Measurements from ENCODE around the gene CACNA1H.

Gene CACNA1H

DNA sequence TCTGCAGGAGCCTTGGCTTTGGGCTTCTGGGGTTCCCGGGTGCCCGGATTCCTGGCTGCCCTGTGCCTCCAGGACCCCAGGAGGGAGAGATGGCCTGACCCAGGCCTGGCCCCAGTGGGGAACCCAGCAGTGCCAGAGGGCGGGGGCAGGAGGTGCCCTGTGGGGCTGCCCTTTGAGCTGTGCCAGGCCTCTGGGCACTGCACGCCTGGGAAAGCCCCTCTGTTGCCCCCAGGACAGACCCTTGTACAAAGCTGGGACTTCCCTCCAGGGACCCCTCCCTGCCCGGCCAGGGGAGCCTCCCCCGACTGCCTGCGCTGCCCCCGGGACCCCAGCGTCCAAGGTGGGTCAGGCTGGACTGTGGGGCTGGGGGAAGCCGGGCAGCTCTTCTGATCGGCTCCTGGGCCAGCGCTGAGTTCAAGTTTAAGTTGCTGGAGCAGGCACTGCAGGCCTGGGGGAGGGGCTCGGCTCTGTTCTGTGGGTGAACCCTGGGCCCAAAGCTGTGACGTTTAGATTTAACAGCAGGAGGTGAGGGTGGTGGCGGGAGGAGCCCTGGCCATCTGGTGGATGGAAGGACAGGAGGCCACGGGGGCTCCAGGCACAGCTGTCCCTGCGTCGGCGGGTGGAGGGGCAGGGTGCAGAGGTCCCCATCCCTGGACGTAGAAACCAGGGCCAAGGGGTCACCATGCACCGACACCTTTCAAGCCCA lies 29.2 kb upstream of the CACNA1H start:
- DNase-seq (ENCODE audit: extremely low read depth, insufficient read length) = no peak
- no peak for TF ChIP-seq CTCF (IDR thresholded peaks at IDR 0.05; ENCODE audit: insufficient read depth, low read length, poor library complexity, severe bottlenecking)
- Histone ChIP-seq H3K27me3 (replicated peaks; ENCODE audit: control insufficient read depth, insufficient read depth, low read length) (no peaks in the 10 kb centered on the region; the same call in 1 of the 2 replicates), H3K4me3 (replicated peaks; ENCODE audit: low read depth, low read length) (no peak overlapping the region), H3K36me3 (ENCODE audit: control insufficient read depth, insufficient read depth, low read length) (no peaks in the 10 kb centered on the region)

DNA sequence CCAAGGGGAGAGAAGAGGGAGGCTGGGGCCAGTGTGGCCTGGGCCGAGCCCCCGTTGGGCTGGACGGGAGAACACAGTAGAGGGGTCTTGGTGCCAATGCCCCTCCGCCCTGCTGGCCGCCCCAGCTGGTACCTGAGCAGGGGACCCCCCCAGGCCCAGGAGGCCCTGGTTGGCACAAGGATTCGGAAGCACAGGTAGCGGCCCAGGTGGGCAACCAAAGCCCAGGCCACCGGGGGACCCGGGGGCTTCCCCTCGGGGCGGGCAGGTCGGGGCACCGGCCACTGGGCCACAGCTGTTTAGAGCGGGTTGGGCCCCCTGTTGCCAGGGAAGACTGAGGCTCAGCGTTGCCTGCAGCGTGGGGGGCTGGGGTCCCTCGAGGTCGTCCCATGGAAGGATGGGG lies 28.6 kb upstream of the CACNA1H start:
- DNase-seq (ENCODE audit: extremely low read depth, insufficient read length) = no peak
- no peaks in the 10 kb centered on the region for H3K36me3 ChIP-seq (ENCODE audit: control insufficient read depth, insufficient read depth, low read length)
- H3K4me3 ChIP-seq (replicated peaks; ENCODE audit: low read depth, low read length) = no peak overlapping the region
- TF ChIP-seq CTCF (IDR thresholded peaks at IDR 0.05; ENCODE audit: insufficient read depth, low read length, poor library complexity, severe bottlenecking) = no peak
- H3K27me3 ChIP-seq (replicated peaks; ENCODE audit: control insufficient read depth, insufficient read depth, low read length) = no peaks in the 10 kb centered on the region; the same call in 1 of the 2 replicates

GRCh38 chr16:1124795-1125194 lies 28.1 kb upstream of the CACNA1H start:
- TF ChIP-seq CTCF (IDR thresholded peaks at IDR 0.05; ENCODE audit: insufficient read depth, low read length, poor library complexity, severe bottlenecking) = no peak
- H3K36me3 ChIP-seq (ENCODE audit: control insufficient read depth, insufficient read depth, low read length) = no peaks in the 10 kb centered on the region
- DNase-seq (ENCODE audit: extremely low read depth, insufficient read length) = no peak
- no peaks in the 10 kb centered on the region; the same call in 1 of the 2 replicates for H3K27me3 ChIP-seq (replicated peaks; ENCODE audit: control insufficient read depth, insufficient read depth, low read length)
- no peak overlapping the region for H3K4me3 ChIP-seq (replicated peaks; ENCODE audit: low read depth, low read length)

DNA sequence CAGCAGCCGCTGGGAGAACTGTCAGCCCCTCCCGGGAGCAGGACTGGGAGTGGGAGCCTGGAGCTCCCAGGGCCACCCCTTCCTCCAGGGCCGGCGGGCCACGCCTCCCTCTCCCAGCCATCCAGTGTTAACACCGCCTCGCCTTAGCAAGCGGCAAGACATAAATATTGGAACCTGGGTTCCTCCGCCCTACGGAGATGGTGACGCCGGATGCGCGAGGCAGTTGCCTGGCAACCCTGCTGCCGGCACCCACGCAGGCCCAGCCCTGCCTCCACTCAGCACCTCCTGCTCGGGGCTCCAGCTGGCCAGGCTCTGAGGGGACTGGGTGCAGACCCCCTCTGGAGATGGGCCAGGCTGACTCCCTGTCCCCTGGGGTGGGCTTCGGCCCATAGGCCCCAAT lies 27.4 kb upstream of the CACNA1H start:
- Histone ChIP-seq H3K36me3 (ENCODE audit: control insufficient read depth, insufficient read depth, low read length) (no peaks in the 10 kb centered on the region), H3K4me3 (replicated peaks; ENCODE audit: low read depth, low read length) (no peak overlapping the region), H3K27me3 (replicated peaks; ENCODE audit: control insufficient read depth, insufficient read depth, low read length) (no peaks in the 10 kb centered on the region; the same call in 1 of the 2 replicates)
- TF ChIP-seq CTCF (IDR thresholded peaks at IDR 0.05; ENCODE audit: insufficient read depth, low read length, poor library complexity, severe bottlenecking) = no peak
- no peak for DNase-seq (ENCODE audit: extremely low read depth, insufficient read length)

- no peaks in the 10 kb centered on the region; the same call in 1 of the 2 replicates for H3K27me3 ChIP-seq (replicated peaks; ENCODE audit: control insufficient read depth, insufficient read depth, low read length)
- no peak for DNase-seq (ENCODE audit: extremely low read depth, insufficient read length)
- H3K4me3 ChIP-seq (replicated peaks; ENCODE audit: low read depth, low read length) = no peak overlapping the region
- no peaks in the 10 kb centered on the region for H3K36me3 ChIP-seq (ENCODE audit: control insufficient read depth, insufficient read depth, low read length)
- no peak for TF ChIP-seq CTCF (IDR thresholded peaks at IDR 0.05; ENCODE audit: insufficient read depth, low read length, poor library complexity, severe bottlenecking)
Measured at GRCh38 chr16:1126044-1126443, 26.9 kb upstream of the CACNA1H start.

All from GM06990 (cell line).